Measurements from ENCODE around the gene ARID1B. TPM values are rescaled to one million over a fixed set of nuclear protein-coding genes. Genes with fewer than 3 reads are reported as not detected.

The ARID1B gene
- total RNA-seq, 2 donors from 2014 or later = 74.0 to 110 TPM

DNA sequence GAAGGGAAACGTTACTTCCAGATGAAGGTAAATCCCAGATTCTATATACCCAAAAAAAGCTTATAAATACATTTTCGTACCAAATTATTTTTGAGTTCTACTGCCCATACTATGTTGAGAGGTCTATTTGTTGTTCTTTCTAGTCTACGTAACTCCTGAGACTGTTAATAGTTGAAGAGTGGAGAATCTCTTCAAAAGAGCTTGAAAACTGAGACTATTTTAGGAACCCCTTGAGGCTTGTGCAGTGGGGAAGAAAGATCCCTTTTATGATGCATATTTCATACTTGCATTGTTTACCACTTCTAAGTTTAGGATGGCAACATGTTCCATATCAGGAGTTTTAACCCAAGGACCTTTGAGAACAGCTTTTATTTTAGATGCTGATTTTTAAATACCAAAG is 301.1 kb downstream of the ARID1B start:
- H3K27me3 Mint-ChIP-seq (ENCODE audit: insufficient read depth) = no peaks in the 10 kb centered on the region
- Histone ChIP-seq H3K9me3 (ENCODE audit: control insufficient read depth, low read length) (no peaks in the 10 kb centered on the region), H3K36me3 (ENCODE audit: control insufficient read depth, insufficient read depth, low read length) (no peaks in the 10 kb centered on the region), H3K9ac (ENCODE audit: extremely low read depth, low read length, poor library complexity, severe bottlenecking) (no peak overlapping the region), H3K4me1 (ENCODE audit: control insufficient read depth, insufficient read depth, low read length) (peaks cover 10% of the 10 kb centered on the region), H3K27ac (ENCODE audit: low read depth, low read length) (no peak overlapping the region), H3K4me3 (ENCODE audit: low read length) (no peak overlapping the region), H3K27me3 (ENCODE audit: control insufficient read depth, insufficient read depth, low read length, poor library complexity, severe bottlenecking) (no peaks in the 10 kb centered on the region)
- peaks cover 11% of the 10 kb centered on the region for H3K36me3 Mint-ChIP-seq (ENCODE audit: low read depth)
- TF ChIP-seq, protein P1, sequence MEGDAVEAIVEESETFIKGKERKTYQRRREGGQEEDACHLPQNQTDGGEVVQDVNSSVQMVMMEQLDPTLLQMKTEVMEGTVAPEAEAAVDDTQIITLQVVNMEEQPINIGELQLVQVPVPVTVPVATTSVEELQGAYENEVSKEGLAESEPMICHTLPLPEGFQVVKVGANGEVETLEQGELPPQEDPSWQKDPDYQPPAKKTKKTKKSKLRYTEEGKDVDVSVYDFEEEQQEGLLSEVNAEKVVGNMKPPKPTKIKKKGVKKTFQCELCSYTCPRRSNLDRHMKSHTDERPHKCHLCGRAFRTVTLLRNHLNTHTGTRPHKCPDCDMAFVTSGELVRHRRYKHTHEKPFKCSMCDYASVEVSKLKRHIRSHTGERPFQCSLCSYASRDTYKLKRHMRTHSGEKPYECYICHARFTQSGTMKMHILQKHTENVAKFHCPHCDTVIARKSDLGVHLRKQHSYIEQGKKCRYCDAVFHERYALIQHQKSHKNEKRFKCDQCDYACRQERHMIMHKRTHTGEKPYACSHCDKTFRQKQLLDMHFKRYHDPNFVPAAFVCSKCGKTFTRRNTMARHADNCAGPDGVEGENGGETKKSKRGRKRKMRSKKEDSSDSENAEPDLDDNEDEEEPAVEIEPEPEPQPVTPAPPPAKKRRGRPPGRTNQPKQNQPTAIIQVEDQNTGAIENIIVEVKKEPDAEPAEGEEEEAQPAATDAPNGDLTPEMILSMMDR (conservative IDR thresholded peaks at IDR 0.05) = no peak
- no peak overlapping the region for H3K4me3 Mint-ChIP-seq
- H3K9me3 Mint-ChIP-seq = no peaks in the 10 kb centered on the region
- 86 to 94% methylated on average over 2 to 3 of the region's 3 CpGs for WGBS, 2 experiments (ENCODE audit: insufficient coverage in 1 of 2, insufficient read length in 1 of 2)
- H3K27ac Mint-ChIP-seq = no peak overlapping the region
- H3K4me1 Mint-ChIP-seq = peaks cover 27% of the 10 kb centered on the region
- no peak for DNase-seq

DNA sequence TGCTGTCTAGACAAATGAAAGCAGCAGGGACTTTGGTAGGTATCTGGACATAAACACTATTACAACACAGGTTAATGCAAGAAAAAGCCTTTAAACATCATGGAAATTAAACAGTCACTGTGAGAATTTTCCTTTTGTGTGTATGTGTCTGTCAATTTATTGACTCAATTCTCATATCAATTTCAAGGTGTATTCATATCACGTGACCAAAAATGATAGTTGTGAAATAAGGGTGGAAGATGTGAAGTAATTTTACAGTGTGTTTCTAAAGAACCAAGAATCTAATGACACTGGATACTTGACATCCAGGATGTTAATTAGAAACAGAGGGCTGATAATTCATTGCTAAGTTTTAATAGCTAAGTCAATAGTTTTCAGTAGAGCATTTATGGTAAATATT is 302.1 kb downstream of the ARID1B start:
- H3K4me1 Mint-ChIP-seq = peaks cover 18% of the 10 kb centered on the region
- TF ChIP-seq, protein P1 (conservative IDR thresholded peaks at IDR 0.05) = no peak
- no peak overlapping the region for H3K4me3 Mint-ChIP-seq
- H3K4me3 ChIP-seq (ENCODE audit: low read length) = no peak overlapping the region
- no peaks in the 10 kb centered on the region for H3K27me3 Mint-ChIP-seq (ENCODE audit: insufficient read depth)
- no peaks in the 10 kb centered on the region for H3K9me3 Mint-ChIP-seq
- H3K27me3 ChIP-seq (ENCODE audit: control insufficient read depth, insufficient read depth, low read length, poor library complexity, severe bottlenecking) = no peaks in the 10 kb centered on the region
- DNase-seq = no peak
- no peak overlapping the region for H3K27ac Mint-ChIP-seq
- H3K9me3 ChIP-seq (ENCODE audit: control insufficient read depth, low read length) = no peaks in the 10 kb centered on the region
- H3K36me3 ChIP-seq (ENCODE audit: control insufficient read depth, insufficient read depth, low read length) = peaks cover 2% of the 10 kb centered on the region
- no peak overlapping the region for H3K9ac ChIP-seq (ENCODE audit: extremely low read depth, low read length, poor library complexity, severe bottlenecking)
- peaks cover 4% of the 10 kb centered on the region for H3K4me1 ChIP-seq (ENCODE audit: control insufficient read depth, insufficient read depth, low read length)
- H3K36me3 Mint-ChIP-seq (ENCODE audit: low read depth) = peaks cover 3% of the 10 kb centered on the region
- no peak overlapping the region for H3K27ac ChIP-seq (ENCODE audit: low read depth, low read length)
- 91 to 100% methylated on average over 1 of the region's 1 CpG for WGBS, 2 experiments (ENCODE audit: insufficient coverage in 1 of 2, insufficient read length in 1 of 2)

DNA sequence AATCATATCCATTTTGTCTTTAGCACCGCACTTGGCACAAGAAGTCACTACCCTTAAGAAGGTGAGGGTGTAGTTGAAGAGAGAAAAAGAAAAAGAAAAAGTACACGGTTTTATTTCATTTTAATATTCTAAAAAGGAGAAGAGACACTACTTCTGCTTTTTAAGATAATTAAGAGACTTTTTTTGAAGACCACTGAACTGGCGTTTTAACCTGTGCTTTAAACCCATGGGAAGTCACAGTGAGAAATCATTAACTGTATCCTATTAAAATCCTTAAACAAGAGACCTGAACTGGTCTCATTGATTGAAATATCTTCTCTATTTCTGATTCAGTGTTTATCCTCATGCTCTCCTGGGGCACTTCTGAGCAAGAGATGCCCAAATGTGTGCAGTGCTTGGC is 302.6 kb downstream of the ARID1B start:
- H3K4me3 ChIP-seq (ENCODE audit: low read length) = no peak overlapping the region
- Mint-ChIP-seq H3K4me3 (no peak overlapping the region), H3K36me3 (ENCODE audit: low read depth) (peaks cover 4% of the 10 kb centered on the region), H3K27me3 (ENCODE audit: insufficient read depth) (no peaks in the 10 kb centered on the region), H3K27ac (no peak overlapping the region), H3K9me3 (no peaks in the 10 kb centered on the region), H3K4me1 (peaks cover 18% of the 10 kb centered on the region)
- H3K9ac ChIP-seq (ENCODE audit: extremely low read depth, low read length, poor library complexity, severe bottlenecking) = no peak overlapping the region
- no peaks in the 10 kb centered on the region for H3K9me3 ChIP-seq (ENCODE audit: control insufficient read depth, low read length)
- peaks cover 6% of the 10 kb centered on the region for H3K36me3 ChIP-seq (ENCODE audit: control insufficient read depth, insufficient read depth, low read length)
- TF ChIP-seq, protein P1 (conservative IDR thresholded peaks at IDR 0.05) = no peak
- 87 to 100% methylated on average over 1 to 3 of the region's 3 CpGs for WGBS, 2 experiments (ENCODE audit: insufficient coverage in 1 of 2, insufficient read length in 1 of 2)
- no peaks in the 10 kb centered on the region for H3K27me3 ChIP-seq (ENCODE audit: control insufficient read depth, insufficient read depth, low read length, poor library complexity, severe bottlenecking)
- H3K27ac ChIP-seq (ENCODE audit: low read depth, low read length) = no peak overlapping the region
- peaks cover 4% of the 10 kb centered on the region for H3K4me1 ChIP-seq (ENCODE audit: control insufficient read depth, insufficient read depth, low read length)
- no peak for DNase-seq

Measured in endodermal cell (in vitro differentiated cells).